Stimulated activated CD8-positive, alpha-beta memory T cell treated with anti-CD3 and anti-CD28 coated beads, Interleukin-15, amount 100 ng/mL, for 48 hours (primary cell): Measurements from ENCODE around the gene BRD7.

Experiments
- DNase-seq, 2 donors: peaks; one replicate each; pipeline ENCODE4 v3.0.0-alpha.2; 2020; ENCODE audit warnings: low read depth in 2 of 2

The BRD7 gene

GRCh38 chr16:50303041-50303604 is 65.7 kb downstream of the BRD7 start:
- DNase-seq = no peak

- no peak for DNase-seq
Observed at GRCh38 chr16:50302472-50303005, 66.2 kb downstream of the BRD7 start.

- no peak for DNase-seq
Observed at GRCh38 chr16:50301626-50302471, 66.9 kb downstream of the BRD7 start.

GRCh38 chr16:50300942-50301625 is 67.7 kb downstream of the BRD7 start:
- no peak for DNase-seq

- no peak for DNase-seq
Observed at GRCh38 chr16:50299508-50300105, 69.2 kb downstream of the BRD7 start.

- DNase-seq = no peak
Observed at GRCh38 chr16:50298591-50299507, 69.9 kb downstream of the BRD7 start.

- DNase-seq = no peak
Observed at GRCh38 chr16:50298075-50298460, 70.7 kb downstream of the BRD7 start.

DNA sequence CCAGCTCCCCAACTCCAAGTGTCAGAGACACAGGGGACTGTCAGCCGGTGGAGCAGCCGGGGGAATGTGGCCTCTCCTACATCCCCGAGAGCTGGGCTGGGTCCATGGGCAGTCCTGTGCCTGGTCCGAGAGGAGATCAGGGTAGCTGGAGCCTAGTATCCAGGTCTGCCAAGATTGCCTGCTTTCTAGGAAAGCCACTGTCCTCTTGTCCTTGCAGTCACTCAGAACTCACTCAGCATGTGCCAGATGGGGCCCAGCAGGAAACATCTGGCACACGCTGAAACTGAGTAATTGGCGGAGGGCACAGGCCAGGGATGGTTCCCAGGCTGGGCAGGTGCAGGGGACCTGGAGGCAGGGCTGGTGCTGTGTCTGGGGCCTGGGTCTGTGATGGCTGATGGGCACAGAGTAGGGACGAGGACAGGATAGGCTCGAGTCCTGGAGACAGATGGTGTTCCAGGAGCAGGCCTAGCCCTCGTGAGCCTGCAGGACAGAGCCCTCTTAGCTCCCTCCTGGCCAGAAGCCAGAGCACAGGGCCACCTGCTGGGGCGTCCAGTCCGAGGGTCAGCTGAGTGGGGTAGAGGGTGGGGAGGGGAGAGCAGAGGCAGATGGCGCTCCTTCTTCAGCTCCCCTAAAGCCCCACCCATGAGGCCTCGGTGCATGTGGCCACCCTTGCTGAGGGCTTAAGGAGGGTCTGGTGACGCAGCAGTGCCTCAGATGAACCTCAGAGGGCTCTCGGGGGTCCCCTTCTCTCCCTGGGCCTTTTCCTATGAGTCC is 71.3 kb downstream of the BRD7 start:
- DNase-seq = no peak

- DNase-seq = no peak
Observed at GRCh38 chr16:50296807-50297206, 72.0 kb downstream of the BRD7 start.

GRCh38 chr16:50295541-50296132 is 73.2 kb downstream of the BRD7 start:
- no peak for DNase-seq

DNA sequence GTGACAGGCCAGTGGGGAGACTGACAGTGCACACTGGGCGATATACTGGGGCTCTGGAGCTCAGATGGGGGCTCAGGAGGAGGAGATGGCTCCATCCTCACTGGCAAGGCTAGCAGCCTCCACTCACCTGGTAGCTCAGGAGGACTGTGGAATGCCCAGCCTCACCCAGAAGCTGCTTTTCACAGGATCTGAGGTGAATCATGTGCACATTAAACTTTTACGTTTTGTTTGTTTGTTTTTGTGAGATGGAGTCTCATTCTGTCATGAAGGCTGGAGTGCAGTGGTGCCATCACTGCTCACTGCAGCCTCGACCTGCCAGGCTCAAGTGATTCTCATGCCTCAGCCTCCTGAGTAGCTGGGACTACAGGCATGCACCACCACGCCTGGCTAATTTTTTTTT is 73.8 kb downstream of the BRD7 start:
- DNase-seq = no peak

- DNase-seq = no peak
Observed at GRCh38 chr16:50293994-50294855, 74.6 kb downstream of the BRD7 start.

DNA sequence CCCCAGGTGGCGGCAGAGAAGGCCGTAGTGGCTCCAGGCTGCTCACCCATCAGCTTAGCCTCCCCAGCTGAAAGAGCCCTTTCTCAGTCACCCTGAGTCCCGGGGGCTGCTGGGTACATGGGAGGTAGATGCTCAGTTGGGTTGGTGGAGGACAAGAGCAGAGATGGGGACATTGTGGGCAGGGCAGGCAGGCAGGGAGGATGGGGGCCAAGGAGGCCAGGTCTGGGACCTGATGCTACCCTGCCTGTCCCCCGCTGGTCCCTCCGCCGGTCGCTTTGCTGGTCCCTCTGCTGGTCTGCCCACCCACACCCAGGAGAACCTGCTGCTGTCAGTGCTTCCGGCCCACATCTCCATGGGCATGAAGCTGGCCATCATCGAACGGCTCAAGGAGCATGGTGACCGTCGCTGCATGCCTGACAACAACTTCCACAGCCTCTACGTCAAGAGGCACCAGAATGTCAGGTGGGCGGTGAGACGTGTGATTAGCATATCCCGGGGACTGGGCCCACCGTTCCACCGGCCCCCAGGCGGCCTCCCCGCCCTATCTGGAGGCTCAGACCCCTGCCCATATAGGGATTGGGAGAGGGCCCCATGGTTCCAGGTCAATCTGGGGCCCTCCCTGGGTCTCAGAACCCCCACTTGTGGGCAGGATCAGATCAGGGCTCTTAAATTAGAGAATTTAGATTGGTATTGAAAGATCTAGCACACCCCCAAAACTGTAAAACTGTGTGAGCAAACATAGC is 75.6 kb downstream of the BRD7 start:
- no peak for DNase-seq

GRCh38 chr16:50292566-50292948 is 76.2 kb downstream of the BRD7 start:
- no peak for DNase-seq

DNA sequence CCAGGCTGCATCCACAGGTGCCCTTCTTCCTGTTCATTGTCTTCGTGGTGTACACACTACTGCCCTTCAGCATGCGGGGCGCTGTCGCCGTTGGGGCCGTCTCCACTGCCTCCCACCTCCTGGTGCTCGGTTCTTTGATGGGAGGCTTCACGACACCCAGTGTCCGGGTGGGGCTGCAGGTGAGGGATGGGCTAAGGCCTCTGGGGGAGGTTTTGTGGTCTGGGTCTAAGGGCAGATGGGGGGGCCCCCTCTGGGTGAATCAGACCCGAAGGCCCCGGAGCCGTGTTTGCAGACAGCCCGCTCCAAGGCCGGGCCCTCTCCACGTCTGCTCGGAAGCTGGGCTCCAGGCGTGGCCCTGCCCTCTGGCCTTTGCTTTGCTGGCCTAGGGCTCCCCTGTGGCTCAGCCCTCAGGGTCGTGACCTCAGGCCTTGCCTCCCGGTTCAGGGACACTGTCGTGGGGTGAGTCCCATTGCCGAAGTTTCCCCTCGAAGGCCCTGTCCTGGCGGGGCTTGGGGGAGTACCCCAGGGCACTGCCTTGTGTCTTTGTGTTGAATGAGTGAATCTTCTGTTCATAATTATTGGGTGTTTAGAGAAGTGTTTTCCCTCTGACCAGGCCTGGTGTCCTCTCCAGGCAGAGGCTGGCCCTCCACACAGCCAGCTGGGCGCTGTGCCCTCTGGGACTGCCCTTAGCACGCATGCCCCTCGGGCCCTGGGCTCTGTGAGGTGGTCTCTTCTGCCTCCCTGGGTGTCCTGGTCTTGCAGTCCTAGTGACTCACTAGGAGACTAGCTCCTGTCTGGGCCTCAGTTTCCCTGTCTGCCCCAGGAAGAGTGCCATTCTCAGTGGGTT is 76.8 kb downstream of the BRD7 start:
- no peak for DNase-seq

- no peak for DNase-seq
Observed at GRCh38 chr16:50290856-50291255, 77.9 kb downstream of the BRD7 start.
